CD4-positive, alpha-beta T cell treated with Interleukin-4 for 1 hour (primary cell): Measurements from ENCODE around the gene GPM6B.

Experiments
- DNase-seq, 2 donors: peaks; one replicate each; pipeline ENCODE4 v3.0.0-alpha.2; 2020 to 2022

GPM6B gene, protein sequence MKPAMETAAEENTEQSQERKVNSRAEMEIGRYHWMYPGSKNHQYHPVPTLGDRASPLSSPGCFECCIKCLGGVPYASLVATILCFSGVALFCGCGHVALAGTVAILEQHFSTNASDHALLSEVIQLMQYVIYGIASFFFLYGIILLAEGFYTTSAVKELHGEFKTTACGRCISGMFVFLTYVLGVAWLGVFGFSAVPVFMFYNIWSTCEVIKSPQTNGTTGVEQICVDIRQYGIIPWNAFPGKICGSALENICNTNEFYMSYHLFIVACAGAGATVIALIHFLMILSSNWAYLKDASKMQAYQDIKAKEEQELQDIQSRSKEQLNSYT

DNA sequence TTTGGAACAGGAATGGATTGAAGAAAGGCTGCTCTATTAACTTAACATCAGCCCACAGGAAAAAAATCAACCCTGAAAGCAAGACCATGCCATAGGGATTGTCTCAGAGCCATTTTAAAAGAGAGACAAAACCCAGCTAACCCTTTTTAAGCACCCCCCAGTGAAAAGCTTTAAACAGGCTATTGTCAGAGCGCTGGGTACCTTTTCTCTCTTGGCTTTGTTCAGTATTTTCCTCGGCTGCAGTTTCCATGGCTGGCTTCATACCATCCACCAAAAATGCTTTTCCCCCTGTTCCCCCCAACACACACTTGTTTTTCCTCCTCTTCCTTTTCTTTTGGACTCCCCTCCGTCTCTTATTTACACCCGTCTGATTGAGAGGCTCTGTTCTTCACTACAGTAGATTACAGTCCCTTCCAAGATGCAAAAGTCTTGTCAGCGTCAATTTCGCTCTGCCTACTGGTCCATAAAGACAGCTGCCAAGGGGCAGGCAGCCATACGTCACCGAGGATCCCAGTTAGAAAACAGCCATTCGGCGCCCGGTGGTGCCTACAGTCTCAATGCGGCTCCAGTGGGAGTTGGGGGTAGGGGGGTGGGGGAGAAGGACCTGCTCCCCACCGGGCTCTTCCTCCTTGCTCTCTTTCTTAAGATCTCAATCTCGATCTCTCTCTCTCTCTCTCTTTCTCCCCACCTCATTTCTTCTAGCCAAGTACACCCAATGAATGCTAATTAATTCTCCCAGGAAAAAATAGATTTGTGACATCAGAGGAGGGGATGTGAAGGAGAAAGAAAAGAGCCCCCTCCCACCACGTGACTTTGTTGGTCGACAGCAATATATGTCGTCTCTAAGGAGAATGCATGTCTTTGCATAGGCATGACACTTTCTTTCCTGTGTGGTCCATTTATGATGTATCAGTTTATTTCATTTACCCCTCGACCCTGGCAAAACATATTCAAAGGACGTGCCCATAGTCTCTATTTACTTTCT lies at the start of gene GPM6B:
Gene GPM6B (minus strand): TSS at position 451 of the 985 bp plus-strand sequence. CDS start 189 bp downstream, at position 262.
- DNase-seq = no peak

DNA sequence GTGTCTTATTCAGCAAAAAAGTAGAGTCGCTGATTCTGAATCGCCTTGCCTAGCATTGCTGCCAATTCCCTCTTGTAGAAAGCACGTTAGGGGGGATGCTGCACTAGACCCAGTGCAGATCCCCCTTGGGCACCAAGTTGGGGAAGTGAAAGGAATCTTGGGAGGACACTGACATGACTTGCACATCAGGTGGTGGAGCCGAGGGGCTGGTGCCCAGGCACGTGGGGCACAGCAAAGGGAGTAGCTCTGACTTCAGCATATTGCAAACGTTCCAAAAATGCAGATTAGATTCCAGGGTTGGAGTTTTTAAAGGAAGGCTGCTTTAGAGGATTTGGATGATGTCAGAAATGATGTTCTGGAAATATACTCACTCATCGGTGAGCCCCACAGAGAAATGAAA lies 47.4 kb upstream of the GPM6B start:
- DNase-seq = no peak

DNA sequence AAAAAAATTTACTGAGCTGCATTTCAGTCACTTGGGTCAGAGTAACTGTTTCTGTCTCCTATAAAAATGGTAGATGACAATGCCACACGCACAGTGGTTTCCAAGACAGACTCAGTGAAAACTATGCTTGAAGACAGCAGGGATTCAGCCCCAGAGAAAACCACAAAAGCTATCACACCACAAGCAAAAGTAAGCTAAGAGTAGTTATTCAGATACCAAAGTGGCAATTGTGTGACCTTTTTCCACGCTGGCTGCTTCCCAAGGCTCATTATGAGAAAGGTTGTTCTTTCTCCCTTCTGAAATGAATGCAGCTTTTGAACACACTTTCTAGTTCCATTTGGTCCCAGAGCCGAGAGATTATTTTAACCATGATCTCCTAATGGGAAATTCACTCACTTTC lies 46.4 kb upstream of the GPM6B start:
- no peak for DNase-seq

DNA sequence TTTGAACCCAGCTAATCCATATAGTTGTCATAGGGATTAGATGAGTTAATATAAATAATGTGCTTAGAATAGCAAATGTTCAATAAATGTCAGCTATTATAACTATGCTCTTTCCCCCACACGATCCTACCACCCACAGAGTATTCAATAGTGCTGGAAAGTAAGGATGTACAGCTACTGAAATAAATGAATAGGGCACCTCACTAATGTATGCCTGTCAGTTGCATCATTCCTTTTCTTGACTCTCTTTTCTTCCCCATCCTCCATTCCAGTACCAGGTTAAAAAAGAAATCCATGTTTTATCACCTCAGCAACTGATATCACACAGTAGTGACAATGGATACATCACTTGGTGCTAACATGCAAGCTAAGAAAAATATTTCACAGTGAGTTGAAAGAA lies 42.8 kb upstream of the GPM6B start:
- DNase-seq = no peak

DNA sequence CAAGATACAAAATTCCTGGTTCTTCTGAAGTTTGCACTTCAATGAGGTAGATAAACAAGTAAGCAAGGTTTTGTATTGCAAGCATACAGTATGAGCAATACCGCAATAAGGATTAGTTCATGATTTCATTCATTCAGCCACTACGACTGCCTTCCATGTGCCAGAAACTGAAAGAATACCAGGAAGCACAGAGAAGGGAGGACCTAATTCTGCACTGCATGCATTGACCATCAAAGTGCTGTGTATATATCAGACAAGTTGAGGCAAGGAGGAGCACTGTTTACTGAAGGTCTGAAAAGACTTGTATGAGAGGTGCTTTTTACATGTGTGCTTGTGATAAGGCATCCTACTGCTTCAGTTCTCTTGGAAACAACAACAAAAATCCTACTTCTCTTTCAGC lies 40.9 kb upstream of the GPM6B start:
- DNase-seq = no peak

DNA sequence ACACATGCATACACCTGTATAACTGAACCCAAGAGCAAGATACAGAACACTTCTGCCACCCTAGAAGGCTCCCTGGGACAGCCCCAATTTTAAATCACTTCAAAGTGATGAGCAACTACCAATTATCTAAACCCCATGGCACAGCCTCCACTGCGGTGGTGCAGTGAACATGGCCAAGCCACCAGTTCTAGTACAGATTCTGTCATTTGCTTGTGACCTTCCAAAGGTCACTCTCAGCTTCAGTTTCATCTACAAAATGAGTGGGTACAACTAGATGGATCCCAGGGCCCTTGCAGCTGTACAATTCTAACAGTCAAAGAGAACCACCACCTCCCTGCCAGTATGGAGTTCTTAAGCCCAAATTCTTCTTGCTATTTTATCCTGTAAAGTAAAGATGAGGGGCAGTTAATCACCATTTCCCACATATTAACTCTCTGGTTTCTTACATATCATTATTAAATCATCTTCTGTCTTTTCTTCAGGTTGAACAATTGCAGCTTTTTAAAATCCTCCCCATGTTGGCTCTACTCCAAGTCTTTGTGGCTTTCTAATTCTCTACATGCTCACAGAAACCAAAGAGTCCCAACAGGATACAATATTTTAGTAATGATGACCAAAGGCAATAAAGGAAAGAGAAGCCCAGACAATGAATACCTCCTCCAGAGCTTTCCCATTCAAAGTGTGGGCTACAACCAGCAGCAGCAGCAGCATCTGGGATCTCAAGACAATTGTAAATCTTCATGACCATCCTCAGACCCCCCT lies 39.0 kb upstream of the GPM6B start:
- no peak for DNase-seq

DNA sequence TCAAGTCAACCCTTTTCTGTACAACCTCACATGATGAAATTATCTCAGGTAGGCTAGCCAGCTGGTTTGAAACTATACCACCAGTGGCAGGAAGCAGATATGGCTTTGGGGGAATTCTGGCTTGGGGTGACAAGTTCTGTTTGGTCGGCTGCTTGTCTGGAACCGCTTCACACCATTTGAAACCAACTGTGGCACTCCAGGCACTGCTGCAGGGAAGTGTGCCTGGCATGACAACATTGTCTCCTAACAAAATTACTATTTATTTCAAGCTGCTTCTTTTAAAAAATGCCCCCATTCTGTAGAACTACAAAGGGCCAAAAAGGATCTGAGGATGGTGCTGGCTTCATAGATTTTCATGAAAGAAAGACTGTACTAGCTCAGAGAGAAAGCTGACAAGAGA lies 37.1 kb upstream of the GPM6B start:
- no peak for DNase-seq

DNA sequence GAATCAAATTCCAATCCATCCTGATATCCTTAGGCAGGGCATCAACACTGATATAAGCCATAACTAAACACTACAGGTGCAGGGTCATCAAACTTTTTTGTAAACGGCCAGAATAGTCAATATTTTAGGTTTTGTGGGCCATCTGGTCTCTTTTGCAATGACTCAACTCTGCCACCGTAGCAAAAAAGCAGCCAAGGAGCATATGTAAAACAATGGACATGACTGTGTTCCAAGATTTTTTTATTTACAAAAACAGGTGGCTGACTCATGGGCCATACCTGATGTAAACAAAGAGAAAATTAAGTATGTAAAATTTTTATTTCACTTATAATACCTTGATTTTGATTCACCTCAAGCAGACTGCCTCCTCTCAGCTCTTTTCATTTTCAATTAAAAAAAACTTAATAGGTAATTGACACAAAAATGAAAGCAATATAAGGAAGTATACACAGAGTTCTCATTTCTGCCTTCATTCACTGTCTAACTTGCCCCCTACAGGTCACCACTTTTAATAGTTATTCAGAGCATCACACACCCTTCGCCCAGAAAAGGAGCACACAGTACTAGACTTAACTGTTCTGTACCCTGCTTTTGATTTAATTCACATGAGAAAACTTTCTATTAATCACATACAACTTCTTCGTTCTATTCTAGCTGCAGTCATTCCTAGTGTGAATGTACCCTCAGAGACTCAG lies 35.3 kb upstream of the GPM6B start:
- no peak for DNase-seq

DNA sequence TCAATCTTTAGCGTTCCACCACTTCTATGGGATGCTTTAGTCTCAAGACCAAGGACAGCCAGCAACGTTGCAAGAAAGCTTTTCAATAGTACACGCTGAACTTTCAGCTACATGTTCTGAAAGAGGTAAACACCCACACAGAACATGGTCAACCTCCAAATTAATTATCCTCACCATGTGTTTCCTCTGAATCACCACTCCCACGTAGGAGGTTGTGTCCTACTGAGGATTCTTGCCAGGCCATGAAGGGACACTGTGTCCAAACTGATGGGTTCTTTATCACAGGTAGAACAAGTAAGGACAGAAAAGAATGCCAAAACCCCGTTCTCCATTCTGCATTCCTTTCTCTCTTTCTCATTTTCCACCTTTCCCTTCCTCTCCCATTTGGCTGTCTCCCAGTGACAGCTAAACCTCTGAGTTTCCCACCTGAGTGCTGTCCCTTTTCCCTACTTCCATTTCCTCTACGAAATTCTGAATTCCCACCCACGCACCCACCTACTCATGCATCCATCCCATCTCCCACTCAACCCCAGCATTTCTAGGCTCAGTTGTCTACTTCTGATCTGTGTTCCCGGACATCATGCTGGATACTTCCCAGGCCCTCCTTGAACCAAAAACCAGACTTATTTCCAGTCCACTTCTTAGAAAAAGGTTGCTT lies 29.0 kb upstream of the GPM6B start:
- no peak for DNase-seq

DNA sequence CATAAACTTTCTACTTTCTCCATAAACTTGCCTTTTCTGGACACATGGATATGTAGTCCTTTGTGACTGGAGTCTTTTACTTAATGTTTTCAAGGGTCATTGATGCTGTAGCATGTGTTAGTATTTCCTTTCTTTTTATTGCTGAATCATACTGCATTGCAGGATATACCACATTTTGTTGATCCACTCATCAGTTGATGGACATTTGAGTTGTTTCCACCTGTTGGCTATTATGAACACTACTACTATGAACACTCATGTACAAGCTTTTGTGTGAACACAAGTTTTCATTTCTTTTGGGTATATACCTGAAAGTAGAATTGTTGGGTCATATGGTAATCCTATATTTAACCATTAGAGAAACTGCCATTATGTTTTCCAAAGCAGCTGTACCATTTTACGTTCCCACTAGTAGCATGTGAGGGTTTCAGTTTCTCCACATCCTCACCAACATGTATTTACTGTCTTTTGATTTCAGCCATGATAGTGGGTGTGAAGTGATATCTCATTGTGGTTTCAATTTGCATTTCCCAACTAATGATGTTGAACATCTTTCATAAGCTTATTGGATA lies 26.3 kb upstream of the GPM6B start:
- no peak for DNase-seq

DNA sequence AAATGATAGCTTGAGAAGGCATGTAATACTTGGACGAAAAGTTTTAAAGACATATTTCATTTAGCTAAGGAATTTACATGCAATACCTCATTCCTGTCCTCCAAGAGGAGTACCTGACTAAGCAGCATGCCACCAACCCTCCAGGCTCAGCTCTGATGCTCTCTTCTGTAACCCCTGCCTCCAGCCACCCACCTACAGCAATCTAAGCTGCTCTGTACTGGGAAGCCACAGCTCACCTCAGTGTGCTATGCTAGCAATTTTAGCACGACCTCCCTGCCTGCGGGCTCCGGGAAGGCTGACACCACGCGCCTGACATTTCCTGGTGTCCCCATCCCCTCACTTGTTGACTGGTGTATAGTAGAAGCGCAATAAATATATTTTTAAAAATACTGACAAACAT lies 23.2 kb upstream of the GPM6B start:
- no peak for DNase-seq

DNA sequence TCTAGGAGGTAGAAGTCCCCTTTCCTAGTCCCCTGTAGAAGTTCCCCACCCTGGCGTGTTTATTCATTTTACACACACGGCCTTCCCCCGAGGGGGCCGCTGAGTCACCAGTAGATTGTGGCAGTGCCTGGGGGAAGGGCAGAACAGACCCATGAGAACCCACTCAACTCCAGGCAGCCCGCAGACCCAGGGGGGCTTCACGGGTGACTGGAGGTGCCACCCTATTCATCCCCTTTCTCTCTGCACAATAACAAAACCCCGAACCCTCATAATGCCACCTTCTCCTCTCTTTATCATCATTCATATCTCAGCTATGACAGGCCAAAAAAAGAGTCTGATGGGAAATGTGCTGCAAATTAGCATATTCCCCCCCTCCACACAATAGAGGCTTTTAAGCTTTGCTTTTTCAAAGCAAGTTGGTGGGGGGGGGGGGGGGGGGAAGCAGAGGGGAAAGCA lies 20.4 kb upstream of the GPM6B start:
- no peak for DNase-seq

DNA sequence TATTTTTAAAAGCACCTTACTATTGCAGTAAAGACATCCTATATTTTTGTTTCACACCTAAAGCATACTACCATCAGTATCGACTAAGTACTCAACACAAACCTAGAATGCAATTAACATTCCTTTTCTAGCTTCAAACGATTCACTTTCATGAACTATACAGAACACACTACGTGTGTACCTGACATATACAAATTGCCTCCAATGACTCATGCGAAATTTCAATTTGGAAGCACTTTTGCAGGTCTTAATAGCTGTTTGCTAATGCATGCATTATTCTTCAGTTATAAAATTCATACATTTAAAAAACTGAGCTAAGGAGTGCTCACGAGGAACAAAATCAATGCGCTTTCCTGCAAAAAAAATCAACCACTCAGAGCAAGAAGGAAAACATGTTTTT lies 19.7 kb upstream of the GPM6B start:
- DNase-seq = no peak

DNA sequence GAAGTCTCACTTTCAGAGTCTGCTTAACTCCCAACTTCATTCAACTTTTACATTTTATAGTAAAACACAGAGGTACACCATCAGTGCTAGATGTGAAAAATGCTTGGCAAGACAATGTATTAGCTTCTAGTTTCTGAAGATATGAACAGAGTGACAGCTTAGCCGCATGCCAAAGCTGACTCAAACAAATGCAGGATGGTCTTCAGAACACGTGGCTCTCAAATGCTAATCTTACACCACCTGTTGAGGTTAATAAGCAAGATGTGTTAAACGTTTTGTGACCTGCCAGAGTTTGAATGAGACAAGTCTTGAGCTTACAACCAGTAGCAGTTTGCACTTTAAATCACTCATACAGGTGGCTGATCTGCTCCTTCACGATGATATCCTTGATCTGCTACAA lies 18.9 kb upstream of the GPM6B start:
- DNase-seq = no peak

DNA sequence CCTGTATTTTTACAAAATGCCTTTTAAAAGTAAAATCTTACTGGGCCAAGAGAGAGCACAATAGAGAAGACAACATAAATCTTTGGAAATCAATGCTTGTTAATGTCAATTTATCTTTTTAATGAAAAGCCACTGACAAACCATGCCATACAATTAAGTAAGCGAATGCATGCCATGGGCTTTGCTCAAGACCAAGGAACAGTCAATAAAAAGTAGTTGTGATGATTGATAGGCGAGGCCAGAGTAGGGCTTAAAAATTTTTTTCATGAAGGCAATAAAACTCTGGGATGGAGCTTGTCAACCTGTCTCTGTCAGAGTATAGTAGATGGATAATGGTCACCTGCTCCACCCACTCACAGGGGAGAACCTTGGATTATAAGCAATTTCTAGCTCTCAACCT lies 17.5 kb upstream of the GPM6B start:
- DNase-seq = no peak

DNA sequence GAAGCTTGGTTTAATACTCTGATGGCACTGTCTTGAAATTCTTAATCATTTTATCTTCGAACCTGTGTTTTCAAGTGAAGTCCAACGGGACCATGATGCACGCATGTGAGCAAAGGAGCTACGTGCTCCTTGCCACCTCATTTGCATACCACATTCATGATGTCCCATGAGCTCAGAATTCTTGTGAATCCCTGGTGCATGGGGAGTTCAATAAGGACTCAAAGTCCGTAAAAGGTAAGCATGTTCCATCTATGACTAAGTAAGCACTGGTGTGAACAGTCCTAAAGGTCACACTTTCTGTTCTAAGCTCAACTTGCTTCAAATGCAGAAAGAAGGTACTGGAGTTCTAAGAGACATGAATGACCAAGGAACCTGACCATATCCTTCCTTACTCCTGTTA lies 13.1 kb upstream of the GPM6B start:
- DNase-seq = no peak

DNA sequence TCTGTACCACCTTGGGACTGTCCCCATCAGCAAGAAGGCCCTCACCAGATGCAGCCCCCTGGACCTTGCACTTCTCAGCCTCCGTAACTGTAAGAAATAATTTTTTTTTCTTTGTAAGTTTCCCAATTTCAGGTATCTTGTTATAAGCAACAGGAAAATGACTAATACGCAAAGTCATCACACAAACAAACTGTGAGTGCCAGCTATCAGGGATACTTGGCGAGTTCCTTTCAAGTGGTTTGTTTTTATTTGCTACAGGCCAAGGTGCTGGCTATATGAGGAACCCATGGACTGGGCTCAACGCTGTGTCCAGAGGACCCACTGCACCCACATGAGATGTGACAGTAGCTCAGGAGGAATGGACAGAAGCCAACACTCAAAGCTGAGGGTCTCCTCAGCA lies 11.5 kb upstream of the GPM6B start:
- no peak for DNase-seq

DNA sequence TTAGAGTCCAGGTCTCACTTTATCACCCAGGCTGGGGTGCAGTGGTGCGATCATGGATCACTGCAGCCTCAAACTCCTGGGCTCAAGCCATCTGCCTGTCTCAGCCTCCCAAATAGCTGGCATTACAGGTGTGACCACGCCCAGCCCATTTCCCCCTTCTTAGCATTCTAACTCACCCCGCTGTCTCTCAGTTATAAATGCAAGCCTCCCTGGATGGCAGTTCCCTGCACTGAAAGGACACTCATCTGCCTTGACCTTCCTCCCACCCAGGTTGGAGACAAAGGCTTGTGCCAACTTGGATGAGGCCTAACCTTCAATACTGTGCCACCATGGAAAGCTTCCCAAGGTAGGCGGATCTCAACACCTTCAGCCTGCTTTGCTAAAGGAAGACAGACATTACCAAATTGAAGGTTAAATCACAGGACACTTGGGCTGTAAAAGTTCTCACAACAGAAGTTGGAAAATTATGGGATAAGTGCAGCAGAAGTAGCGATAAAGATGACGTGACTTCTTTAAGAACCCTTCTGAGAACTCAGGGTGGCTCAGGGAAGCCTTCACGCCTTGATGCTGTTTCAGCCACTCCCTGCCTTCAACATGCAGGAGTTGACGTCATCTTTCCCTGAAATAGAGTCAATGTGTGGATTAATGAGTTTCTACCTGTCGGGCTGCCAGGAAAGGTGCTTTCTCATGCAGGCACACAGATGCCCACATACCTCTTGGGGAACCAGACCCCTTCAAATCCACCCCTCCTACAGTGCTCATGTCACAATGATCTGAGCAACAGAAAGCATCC lies 10.6 kb upstream of the GPM6B start:
- DNase-seq = no peak

DNA sequence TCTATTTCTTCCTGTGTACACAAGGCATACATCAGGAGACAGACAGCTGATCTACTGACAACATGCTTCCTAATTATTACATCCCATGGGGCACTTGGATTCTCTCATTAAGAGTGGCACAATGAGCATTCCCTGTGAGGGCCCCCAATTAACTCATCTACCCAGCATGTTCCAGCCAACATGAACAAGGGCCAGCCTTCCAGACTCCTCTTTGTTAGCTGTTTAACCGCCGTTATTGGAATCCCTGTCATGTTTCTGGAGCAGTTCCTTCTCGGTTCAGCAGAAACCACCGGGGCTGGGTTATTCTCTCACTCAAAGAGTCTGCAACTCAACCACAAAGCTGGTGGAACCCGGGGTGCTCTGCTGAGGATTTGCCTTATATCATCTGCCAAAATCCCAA lies 9.9 kb upstream of the GPM6B start:
- DNase-seq = no peak

DNA sequence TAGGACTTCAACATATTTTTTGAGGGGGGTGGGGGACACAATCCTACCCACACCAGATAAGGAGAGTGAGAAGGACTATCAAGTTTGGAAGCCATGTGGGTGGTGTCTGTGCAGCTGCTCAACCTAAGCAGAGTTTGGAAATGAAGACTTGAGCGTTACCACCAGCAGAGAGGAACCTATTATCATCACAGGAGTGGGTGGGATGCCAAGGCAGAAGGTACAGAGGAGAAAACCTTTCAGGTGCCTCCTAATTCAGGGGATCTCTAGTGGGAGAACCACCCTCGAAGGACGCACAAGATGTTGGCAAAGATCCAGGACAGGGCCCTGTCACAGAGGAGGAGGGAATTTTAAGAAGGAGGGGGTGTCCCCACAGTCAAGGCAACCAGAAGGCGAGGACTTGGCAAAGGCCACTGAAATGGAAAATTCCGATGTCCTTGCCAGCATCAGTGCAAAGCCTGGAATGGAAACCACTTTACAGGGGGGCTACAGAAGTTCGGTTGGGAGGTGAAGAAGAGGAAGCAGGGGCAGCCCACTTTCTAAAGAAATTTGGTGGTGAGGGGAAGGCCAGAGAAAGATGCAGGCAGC lies 8.4 kb upstream of the GPM6B start:
- no peak for DNase-seq
